GM12801 (cell line): ENCODE measurements around the gene LASP1.

Experiments
- TF ChIP-seq, protein P1 (sequence below): IDR thresholded peaks from one replicate; pipeline ENCODE4 v1.5.1; 2011; ENCODE audit warnings: control low read depth; ENCODE audit not compliant: insufficient read length; ENCODE audit errors: extremely low read depth

Gene LASP1, protein sequence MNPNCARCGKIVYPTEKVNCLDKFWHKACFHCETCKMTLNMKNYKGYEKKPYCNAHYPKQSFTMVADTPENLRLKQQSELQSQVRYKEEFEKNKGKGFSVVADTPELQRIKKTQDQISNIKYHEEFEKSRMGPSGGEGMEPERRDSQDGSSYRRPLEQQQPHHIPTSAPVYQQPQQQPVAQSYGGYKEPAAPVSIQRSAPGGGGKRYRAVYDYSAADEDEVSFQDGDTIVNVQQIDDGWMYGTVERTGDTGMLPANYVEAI

DNA sequence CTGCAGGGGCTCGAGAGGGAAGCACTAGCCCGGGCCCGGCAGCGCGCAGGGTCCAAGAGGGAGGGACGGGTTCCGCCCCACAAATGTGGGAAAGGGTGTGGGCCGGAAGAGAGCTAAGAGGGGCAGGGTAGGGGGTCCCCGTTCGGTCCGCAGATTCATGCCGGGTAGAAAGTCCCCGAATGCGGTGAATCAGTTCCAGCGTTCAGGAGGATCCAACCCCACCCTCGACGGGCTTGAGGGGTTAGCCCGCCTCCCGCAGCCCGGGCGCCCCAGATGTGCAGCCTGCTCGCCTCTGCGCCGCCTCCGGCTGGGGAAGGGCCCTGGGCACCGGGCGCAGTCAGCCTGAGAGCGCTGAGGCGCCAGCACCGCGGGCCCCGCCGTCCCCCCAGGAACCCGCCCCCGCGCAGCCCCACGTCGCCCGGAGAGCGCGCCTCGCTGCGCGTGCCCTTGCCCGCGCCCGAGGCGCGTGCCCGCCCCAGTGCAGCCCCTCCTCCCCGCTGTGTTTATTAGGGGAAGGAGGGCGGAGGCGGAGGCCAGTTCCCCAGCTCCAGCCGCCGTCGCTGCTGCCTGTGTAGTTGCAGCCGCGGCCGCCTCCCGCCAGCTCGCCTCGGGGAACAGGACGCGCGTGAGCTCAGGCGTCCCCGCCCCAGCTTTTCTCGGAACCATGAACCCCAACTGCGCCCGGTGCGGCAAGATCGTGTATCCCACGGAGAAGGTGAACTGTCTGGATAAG, at the start of gene LASP1:
TSS of gene LASP1 (plus strand) at position 533 of the 733 bp plus-strand sequence. CDS start at position 665, 132 bp downstream.
- TF ChIP-seq, protein P1, sequence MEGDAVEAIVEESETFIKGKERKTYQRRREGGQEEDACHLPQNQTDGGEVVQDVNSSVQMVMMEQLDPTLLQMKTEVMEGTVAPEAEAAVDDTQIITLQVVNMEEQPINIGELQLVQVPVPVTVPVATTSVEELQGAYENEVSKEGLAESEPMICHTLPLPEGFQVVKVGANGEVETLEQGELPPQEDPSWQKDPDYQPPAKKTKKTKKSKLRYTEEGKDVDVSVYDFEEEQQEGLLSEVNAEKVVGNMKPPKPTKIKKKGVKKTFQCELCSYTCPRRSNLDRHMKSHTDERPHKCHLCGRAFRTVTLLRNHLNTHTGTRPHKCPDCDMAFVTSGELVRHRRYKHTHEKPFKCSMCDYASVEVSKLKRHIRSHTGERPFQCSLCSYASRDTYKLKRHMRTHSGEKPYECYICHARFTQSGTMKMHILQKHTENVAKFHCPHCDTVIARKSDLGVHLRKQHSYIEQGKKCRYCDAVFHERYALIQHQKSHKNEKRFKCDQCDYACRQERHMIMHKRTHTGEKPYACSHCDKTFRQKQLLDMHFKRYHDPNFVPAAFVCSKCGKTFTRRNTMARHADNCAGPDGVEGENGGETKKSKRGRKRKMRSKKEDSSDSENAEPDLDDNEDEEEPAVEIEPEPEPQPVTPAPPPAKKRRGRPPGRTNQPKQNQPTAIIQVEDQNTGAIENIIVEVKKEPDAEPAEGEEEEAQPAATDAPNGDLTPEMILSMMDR, result no peak

DNA sequence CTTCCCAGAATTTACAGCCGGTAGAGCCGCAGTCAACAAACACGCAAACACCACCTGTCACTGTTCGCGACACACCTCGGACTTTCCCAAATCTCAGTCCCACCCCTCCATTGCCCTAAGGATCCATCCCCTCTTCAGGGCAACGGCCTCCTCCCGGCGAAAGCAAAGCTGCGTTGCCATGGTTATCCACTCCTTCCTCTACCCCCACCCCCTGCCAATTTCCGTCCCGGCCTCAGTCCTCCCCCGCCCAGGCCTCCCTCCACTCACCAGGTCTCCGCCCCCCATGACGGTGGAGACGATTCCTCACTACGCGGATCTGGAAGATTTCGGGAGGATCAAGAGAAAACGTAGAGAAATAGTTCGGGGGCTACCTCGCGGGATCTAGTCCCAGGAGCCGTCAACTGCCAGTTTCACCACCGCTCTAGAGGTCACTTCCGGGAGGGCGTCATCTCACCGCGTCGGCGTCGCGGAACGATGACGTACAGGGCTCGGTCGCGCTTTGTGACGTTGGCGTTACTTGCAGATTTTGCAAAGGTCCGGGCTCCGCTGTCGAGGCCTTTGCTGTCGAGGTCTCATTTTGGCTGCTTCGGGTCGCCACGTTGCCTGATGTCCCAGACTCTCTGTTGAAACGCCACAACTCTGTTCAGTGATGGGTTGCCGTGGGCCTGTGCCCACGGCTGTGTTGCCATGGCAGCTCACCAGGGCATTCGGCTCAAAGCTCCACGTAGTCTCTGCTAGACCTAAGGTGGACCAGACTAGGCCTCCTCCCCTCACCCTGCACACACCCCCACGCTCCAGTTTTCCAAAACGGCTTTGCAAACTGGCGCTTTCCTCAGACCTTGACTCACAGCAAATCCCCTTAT, 44.7 kb upstream of the LASP1 start, which contains the start of gene CWC25:
TSS of gene CWC25 (minus strand) at position 423 of the 863 bp plus-strand sequence. CDS start at position 285, 138 bp downstream.
- TF ChIP-seq, protein P1, result no peak

DNA sequence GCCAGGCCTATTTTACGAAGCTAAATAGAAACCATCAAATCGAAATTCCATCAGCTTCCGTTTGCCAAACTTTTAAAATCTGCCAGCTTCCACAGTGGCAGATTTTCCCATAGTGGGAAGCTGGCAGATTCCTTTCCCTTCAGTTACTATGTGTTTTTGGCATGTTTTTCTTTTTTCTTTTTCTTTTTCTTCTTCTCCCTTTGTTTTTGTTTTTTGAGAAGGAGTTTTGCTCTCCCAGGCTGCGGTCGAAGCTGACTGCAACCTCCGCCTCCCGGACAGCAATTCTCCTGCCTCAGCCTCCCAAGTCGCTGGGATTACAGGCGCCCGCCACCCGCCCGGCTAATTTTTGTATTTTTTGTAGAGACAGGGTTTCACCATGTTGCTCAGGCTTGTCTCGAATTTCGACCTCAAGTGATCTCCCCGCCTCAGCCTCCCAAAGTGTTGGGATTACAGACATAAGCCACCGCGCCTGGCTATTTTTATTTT, 44.1 kb upstream of the LASP1 start:
- TF ChIP-seq, protein P1, result no peak

DNA sequence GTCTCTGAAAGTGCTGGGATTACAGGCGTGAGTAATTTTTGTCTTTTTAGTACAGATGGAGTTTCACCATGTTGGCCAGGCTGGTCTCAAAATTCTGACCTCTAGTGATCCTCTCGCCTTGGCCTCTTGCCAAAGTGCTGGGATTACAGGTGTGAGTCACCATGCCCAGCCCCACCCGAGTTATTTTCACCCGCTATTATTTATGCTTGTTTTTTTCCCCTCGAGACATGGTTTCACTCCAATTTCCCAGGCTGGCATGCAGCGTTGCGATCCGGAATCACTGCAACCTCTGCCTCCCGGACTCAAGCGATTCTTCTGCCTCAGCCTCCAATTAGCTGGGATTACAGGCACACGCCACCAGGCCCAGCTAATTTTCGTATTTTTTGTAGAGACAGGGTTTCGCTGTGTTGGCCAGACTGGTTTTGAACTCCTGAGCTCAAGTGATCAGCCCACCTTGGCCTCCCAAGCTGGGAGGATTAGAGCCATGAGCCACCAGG, 25.5 kb upstream of the LASP1 start:
- TF ChIP-seq, protein P1, result no peak

DNA sequence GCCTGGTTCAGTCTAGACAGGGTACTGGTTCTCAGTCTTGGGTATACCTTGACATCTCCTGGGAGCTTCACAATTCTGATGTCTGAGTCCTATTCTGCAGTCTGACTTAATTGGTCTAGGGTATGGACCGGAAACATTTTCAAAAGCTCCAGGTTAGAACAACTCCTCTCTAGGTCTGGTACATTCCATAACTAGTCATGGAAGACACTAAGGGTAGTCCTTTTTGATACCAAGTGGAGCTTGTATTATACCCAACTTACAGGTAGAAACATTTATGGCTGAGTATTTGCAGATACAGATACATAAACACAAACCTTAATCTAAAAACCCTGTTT, 21.3 kb upstream of the LASP1 start:
- TF ChIP-seq, protein P1, result no peak

DNA sequence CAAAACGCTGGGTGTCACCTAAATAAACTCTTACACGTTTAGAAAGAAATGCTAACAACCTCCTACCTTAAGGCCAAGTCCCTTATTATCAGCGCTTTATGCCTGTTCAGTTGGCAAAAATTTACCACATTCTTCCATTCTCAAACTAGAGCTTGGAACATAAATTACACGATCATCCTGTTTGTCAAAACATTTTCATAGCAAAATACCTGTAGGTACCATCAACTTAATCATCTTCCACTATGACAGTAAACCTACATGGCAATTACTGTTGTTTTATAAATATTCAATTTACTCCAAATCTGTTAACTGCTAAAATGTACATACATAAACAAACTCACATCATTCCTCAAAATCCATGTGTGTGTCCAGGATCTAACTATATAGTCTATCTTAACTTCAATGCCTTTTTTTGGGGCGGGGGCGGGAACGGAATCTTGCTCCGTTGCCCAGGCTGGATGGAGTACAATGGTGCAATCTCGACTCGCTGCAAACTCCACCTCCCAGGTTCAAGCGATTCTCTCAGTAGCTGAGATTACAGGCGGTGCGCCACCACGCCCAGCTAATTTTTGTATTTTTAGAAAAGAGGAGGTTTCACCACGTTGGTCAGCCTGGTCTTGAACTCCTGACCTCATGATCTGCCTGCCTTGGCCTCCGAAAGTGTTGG, 20.8 kb upstream of the LASP1 start:
- TF ChIP-seq, protein P1, result no peak
